WTC11 (cell line): Measurements from ENCODE around the gene SLC35D1.

Source experiments
- CTCF ChIP-seq: fragments of 200-600 bp; IDR thresholded peaks from 2 replicates; pipeline ENCODE4 v1.8.0; 2022; ENCODE audit warnings: antibody characterized with exemption
- HMGA2 ChIP-seq: fragments of 250-450 bp; sonication (Bioruptor Pico); IDR thresholded peaks from 2 replicates; pipeline ENCODE4 v1.4.0; 2021; ENCODE audit warnings: mild to moderate bottlenecking, moderate library complexity
- IRF2 ChIP-seq: sonication (generic); formaldehyde crosslinking; IDR thresholded peaks from 2 replicates; pipeline ENCODE4 v1.8.0; 2022; ENCODE audit warnings: low read depth, missing genetic modification reagents, borderline replicate concordance
- KAT7 ChIP-seq: sonication (generic); formaldehyde crosslinking; IDR thresholded peaks from 2 replicates; pipeline ENCODE4 v1.8.1; 2023; ENCODE audit warnings: missing genetic modification reagents, mild to moderate bottlenecking, borderline replicate concordance
- NR2C2 ChIP-seq: sonication (generic); formaldehyde crosslinking; IDR thresholded peaks from 2 replicates; pipeline ENCODE4 v1.8.0; 2022; ENCODE audit warnings: mild to moderate bottlenecking, missing genetic modification reagents
- RELA ChIP-seq: sonication (generic); formaldehyde crosslinking; IDR thresholded peaks from 2 replicates; pipeline ENCODE4 v1.8.1; 2022; ENCODE audit warnings: missing genetic modification reagents, mild to moderate bottlenecking, borderline replicate concordance
- SOX15 ChIP-seq: fragments of 250-450 bp; sonication (Bioruptor Pico); IDR thresholded peaks from 2 replicates; pipeline ENCODE4 v1.9.0; 2021; ENCODE audit warnings: mild to moderate bottlenecking
- TEAD4 ChIP-seq: sonication (generic); formaldehyde crosslinking; IDR thresholded peaks from 2 replicates; pipeline ENCODE4 v1.8.0; 2022; ENCODE audit warnings: mild to moderate bottlenecking, missing genetic modification reagents
- ZBTB43 ChIP-seq: sonication (generic); formaldehyde crosslinking; IDR thresholded peaks from 2 replicates; pipeline ENCODE4 v1.8.1; 2023; ENCODE audit warnings: mild to moderate bottlenecking, missing genetic modification reagents
- ZNF138 ChIP-seq: sonication (generic); formaldehyde crosslinking; conservative IDR thresholded peaks from 2 replicates; pipeline ENCODE4 v1.8.1; 2022; ENCODE audit warnings: mild to moderate bottlenecking, moderate library complexity, missing genetic modification reagents
- TF ChIP-seq, protein P1 (sequence below): sonication (generic); formaldehyde crosslinking; IDR thresholded peaks from 2 replicates; pipeline ENCODE4 v1.8.0; 2022; ENCODE audit warnings: missing genetic modification reagents

- TF ChIP-seq ZBTB43 (no peak), CTCF (no peak), KAT7 (CRISPR knock-in tag) (no peak), RELA (CRISPR knock-in tag) (no peak), HMGA2 (CRISPR knock-in tag) (no peak), SOX15 (CRISPR knock-in tag) (no peak), NR2C2 (CRISPR knock-in tag) (no peak), IRF2 (CRISPR knock-in tag) (no peak), ZNF138 (CRISPR knock-in tag) (no peak), TEAD4 (CRISPR knock-in tag) (no peak)
- TF ChIP-seq, protein P1, sequence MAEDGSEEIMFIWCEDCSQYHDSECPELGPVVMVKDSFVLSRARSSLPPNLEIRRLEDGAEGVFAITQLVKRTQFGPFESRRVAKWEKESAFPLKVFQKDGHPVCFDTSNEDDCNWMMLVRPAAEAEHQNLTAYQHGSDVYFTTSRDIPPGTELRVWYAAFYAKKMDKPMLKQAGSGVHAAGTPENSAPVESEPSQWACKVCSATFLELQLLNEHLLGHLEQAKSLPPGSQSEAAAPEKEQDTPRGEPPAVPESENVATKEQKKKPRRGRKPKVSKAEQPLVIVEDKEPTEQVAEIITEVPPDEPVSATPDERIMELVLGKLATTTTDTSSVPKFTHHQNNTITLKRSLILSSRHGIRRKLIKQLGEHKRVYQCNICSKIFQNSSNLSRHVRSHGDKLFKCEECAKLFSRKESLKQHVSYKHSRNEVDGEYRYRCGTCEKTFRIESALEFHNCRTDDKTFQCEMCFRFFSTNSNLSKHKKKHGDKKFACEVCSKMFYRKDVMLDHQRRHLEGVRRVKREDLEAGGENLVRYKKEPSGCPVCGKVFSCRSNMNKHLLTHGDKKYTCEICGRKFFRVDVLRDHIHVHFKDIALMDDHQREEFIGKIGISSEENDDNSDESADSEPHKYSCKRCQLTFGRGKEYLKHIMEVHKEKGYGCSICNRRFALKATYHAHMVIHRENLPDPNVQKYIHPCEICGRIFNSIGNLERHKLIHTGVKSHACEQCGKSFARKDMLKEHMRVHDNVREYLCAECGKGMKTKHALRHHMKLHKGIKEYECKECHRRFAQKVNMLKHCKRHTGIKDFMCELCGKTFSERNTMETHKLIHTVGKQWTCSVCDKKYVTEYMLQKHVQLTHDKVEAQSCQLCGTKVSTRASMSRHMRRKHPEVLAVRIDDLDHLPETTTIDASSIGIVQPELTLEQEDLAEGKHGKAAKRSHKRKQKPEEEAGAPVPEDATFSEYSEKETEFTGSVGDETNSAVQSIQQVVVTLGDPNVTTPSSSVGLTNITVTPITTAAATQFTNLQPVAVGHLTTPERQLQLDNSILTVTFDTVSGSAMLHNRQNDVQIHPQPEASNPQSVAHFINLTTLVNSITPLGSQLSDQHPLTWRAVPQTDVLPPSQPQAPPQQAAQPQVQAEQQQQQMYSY (CRISPR knock-in tag): no peak
Measured at GRCh38 chr1:67044631-67045270, 9.2 kb downstream of the SLC35D1 start.
